ENCODE measurements around the gene LARP1B.
"Not testable (repeated sequence)": the region's sequence is repeated elsewhere in the genome, so short reads cannot be mapped to it uniquely, and the experiment has no call there.

LARP1B gene

DNA sequence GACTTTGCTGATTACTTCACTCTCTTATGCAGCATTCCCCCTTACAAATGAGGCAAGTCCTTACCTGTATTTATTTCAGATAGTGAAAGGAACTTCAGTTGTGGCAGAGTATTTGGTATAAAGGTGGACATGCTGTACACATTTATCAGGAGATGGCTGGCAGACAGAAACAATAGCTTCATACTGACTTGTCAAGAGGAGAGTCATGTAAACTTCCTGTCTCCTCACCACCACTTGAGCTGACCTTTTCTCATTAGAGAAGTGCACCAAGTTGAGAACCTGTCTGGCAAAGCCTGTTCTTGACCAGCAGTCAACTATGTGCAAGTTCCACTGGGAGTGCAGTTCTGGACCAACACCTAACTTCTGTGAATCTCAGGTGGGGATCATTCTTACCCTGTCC lies 80.8 kb downstream of the LARP1B start:
- no peak for DNase-seq

DNA sequence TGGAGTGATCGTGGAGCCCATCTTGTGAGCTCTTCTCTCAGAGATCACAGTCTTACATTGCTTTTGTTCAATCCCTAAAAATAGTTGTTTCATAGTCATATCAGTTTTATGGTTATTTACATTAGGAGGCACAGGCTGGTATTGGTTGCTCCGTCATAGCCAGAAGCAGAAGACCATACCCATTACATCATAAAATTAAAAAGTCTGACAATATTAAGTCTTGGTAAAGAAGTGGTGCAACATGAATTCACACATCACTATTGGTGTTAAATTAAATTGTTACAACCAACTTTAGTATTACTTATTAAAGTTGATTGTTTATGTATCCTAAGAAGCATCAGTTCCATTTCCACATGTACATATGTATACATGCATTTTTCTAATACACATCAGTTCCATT lies 84.6 kb downstream of the LARP1B start:
- no peak for DNase-seq

DNA sequence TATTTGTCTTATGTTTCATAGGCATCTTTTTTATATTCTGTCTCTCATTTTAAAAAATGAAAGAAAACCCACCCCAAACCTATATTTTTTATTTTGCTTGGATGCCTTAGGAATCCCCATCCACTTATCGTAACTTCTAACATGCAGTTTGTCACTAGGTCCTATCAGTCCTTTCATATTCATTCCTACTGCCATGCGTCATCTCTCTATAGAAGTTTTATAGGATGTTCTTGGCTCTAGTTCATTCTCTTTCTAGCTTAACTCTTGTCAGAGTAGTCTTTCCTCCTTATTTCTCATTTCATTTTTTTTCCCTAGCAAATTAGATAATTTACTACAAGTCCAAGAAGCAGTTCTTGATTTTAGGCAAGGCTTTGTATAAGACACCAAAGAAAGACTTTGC lies 92.7 kb downstream of the LARP1B start:
- DNase-seq, result no peak

DNA sequence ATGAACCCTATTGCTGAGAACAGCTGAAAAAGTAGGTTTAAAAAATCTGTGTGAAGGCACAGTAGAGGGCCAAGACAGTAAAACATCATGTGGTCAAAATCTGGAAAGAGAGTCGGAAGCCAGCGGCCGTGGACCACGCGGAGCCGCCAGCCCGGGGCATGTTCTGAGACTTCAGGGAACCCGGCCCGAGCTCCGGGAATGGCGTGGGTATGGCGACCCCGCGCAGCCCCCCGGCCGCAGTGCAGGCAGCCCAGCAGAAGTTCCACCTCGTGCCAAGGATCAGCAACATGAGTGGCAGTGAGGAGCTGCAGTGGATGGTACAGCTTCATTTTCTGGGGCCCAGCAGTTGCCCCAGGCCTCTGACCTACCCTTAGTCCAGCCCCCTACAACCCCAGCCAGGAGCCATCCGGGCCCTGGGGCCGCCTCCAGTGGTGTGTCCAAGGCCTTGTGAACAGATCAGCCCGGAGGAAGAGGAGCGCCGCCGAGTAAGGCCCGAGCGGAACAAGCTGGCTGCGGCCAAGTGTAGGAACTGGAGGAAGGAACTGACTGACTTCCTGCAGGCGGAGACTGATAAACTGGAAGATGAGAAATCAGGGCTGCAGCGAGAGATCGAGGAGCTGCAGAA lies 94.2 kb downstream of the LARP1B start:
- no peak for DNase-seq

DNA sequence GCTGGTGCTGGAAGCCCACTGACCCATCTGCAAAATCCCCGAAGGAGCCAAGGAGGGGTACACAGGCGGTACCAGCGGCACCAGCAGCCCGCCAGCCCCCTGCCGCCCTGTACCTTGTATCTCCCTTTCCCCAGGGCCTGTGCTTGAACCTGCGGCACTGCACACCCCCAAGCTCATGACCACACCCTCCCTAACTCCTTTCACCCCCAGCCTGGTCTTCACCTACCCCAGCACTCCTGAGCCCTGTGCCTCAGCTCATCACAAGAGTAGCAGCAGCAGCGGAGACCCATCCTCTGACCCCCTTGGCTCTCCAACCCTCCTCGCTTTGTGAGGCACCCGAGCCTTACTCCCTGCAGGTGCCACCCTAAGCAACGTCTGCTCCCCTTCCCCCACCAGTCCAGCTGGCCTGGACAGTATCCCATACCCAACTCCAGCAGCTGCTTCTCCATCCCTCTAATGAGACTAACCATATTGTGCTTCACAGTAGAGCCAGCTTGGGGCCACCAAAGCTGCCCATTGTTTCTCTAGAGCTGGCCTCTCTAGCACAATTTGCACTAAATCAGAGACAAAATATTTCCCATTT lies 94.9 kb downstream of the LARP1B start:
- no peak for DNase-seq

DNA sequence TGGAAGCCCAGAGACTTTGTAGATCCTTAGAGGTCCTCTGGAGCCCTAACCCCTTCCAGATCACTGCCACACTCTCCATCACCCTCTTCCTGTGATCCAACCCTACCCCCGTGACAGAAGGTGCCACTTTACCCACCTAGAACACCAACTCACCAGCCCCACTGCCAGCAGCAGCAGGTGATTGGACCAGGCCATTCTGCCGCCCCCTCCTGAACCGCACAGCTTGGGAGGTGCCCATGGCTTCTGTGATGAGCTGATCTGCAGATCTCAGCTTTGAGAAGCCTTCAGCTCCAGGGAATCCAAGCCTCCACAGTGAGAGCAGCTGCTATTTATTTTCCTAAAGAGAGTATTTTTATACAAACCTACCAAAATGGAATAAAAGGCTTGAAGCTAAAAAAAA lies 95.4 kb downstream of the LARP1B start:
- not testable (repeated sequence) for DNase-seq

DNA sequence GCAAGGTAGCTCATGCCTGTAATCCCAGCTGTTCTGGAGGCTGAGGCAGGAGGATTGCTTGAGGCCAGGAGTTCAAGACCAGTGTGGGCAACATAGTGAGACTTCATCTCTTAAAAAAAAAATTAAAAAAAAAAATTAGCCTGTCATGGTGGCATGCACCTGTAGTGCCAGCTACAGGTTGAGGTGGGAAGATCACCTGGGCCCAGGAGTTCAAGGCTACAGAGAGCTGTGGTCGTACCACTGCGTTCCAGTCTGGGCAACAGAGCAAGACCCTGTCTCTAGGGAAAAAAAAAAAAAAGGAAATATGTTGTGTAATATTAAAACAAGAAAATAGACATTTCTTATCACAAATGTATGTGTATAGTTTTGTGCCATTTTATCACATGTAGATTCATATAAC lies 97.8 kb downstream of the LARP1B start:
- no peak for DNase-seq

DNA sequence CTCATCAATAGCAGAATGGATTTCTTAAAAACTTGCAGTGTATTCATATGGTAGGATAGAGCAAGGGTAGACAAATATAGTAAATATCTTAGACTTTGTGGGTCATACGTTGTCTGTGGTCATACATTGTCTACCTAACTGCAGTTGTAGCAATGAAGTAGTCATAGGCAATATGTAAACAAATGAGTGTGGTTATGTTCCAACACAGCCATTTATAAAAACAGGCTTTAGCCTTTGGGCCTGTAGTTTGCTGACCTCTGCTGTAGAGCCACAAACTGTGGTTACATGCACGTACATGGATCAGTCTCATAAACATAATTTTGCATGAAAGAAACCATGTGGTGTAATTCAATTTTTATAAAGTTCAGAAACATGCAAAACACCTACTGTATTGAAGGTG lies 98.9 kb downstream of the LARP1B start:
- DNase-seq, result no peak

DNA sequence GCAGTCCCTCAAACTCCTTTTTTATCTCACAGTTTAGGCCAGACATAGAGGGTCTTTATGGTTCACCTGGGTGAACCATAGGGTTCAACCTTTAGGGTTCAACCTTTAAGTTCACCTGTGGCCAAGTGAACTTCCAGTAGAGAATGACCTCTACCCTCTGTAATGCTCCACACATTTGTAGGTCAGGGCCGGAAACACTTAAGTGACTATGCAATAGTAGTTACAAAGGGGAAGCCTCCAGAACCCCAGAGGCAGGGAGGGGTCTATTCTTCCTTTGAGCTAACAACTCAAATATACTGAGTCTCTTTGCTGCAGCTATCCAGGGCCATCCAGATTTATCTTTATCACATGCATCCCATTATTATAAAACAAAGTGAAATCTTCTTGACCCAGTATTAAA lies 100.0 kb downstream of the LARP1B start:
- DNase-seq, result no peak

DNA sequence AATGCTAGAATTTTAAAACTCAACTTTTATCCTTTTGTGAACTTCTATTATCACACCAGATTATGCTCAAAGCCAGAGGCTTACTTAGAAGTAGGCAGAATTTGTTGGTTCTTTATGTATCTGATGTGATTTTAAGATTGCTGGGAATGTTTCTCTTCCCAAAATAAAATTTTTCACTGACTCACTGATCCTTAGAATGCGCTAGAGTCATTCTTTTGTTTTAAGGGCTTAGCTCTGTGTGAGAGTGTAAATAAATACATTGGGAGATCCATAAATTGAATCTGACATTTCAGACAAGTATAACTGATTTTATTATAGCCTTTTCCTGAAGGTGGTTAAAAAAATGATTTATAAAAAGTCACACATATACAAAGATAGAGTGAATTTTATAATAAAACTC lies 101.3 kb downstream of the LARP1B start:
- DNase-seq, result no peak

DNA sequence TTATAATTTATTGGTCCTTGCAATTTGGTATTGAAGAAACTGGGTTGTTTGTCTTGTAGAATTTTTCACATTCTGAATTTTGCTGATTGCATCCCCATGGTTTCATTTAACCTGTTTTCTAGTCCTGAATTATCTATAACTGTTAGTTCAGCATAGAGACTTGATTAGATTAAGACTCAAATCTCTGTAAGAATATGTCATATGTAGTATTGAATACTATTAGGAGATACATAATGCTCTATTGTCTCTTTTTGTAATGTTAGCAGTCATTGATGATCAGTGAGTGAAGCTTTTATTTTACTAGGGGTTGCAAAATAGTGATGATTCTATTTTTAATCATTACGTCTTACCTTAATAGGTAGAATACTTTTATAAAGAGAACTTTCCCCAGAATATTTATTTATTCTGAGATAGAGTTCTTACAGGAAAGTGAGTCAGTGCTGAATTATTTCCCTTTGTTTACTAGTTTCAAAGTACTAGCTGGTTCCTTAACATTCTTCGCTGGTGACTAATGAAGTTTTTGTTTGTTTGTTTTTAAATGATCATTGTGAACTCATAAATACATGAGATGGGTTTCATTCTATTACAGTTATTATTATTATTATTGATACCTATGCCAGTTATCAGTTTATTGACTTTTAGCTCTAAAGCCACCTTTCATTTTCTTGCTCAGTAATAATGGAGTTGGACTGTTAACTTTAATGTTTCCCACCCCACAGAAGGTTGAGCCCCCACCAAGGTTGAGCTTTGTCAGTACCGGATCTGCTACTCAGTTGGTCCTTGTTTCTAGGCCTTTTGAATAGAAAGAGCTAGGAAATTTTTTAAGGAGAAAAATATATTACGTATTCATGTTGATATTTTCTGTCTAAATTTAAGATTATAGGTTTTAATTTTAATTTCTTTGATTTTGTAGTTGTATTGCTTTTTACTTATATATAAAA lies 102.3 kb downstream of the LARP1B start:
- no peak for DNase-seq

DNA sequence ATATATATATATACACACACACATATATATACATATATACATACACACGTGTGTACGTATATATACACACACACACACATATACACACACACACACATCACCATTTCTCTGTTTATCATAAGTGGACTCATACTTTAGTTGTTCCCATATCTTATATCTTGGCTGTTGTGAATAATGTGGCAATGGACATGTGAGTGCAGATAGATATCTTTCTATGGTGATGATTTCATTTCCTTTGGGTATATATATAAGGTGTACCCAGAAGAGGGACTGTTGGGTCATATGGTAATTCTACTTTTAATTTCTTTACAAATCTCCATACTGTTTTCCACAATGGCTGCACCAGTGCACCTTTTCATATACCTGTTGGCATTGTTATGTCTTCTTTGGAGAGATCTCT lies 105.9 kb downstream of the LARP1B start:
- no peak for DNase-seq

DNA sequence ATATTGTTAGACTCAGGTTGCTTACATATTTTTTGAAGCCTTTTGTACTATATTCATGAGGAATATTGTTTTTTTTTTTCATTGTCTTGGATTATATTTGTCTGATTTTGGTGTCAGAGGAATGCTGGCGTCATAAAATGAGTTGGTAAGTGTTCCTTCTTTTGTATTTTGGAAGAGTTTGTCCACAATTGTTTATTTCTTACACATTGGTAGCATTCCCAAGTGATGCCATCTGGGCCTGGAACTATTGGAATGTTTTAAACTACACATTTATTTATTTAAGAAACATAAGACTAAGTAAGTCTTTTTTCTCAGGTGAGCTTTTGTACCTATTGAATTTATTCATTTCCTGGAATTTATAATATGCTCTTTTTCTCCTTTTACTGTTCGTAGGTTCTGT lies 107.6 kb downstream of the LARP1B start:
- DNase-seq, result no peak

DNA sequence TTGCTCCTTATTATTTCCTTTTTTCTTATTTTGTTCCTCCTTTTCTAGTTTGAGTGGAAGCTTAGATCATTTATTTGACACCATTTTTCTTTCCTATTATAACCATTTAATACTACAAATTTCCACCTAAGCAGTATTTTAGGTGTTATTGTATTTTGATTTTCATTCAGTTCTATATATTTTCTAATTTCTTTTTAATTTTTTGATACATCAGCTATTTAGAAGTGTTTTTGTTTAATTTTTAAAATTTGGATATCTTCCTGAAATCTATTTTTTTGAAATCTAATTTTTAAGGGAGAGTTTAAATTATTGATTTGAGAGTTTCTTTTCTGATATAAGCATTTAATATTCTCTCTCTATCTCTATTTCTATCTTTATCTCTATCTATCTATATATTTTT lies 108.1 kb downstream of the LARP1B start:
- no peak for DNase-seq

DNA sequence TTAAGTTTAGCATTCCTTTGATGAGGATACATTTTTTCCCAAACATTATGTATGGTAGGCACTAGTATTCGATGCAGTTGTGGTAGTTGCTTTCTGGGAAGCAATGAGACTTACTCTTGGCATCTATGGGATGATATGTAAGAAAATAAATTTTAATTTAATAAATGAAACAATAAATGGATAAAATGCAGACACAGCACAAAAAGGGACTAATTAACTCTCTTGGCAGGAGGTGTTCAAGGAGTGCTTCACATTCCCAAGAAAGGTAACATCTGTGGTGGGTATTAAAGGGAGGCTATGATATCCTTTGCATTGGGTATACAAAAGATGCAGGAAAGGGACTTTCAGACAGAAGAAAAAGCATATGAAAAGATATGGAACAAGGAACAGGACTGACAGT lies 115.5 kb downstream of the LARP1B start:
- DNase-seq, result no peak

DNA sequence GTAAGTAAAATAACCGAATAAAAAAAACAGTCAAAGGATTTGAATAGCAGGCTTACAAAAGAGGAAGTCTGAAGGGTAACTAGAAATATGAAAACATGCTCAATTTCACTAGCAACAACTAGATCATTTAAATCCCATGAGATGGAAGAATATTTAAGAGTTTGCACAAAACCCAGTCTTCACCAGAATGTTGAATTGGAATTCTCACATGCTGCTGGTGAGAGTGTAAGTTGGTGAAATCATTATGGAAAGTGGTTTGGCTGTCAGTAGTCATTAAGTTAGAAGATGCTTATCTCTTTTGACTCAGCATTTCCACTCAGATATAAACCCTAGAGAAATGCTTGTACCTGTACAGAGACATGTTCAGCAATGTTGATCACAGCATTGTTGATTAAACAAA lies 116.4 kb downstream of the LARP1B start:
- no peak for DNase-seq

DNA sequence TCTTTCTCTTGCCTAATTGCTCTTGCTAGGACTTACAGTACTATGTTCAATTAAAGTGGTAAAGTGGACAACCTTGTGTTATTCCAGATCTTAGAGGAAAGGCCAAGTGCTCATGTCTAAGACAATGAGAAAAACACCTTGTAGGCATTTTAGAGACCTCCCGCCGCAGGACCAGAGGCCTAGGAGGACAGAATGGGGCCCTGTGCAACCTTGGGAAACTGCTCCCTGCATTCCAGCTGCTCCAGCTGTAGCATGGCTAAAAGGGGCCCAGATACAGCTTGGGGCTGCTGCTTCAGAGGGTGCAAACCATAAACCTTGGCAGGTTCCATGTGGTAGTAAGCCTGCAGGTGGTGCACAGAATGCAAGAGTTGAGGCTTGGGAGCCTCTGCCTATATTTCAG lies 125.5 kb downstream of the LARP1B start:
- DNase-seq, result no peak

DNA sequence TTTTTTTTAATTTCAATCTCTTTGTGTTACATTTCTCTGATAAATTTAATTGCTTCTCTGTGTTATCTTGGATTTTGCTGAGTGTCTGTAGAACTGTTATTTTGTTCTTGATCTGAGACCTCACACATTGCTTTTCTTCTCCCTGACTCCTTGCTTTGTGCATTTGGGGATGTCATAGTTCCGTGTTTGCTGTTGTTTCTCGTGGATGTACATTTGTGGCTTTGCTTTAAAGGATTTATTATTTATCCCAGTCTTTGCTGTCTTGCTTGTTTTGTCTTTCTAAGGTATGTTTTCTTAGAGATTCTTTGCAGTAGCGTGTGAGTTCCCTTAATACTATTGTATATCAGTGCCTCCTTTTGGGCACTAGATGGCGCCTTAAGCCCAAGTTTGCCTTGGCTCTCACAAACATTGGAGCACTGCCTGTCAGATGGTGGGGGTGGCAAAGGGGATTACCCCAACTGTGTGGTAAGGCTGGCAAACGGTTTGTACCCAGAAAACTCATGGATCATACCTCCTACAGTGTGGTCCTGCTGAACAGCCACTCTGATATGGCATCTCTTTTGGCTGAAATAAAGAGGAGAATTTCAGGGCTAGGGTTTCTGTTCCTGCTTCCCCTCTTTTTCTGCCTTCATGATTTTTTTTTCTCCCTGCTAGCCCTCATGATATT lies 130.1 kb downstream of the LARP1B start:
- peak; percentile 3 for DNase-seq

DNA sequence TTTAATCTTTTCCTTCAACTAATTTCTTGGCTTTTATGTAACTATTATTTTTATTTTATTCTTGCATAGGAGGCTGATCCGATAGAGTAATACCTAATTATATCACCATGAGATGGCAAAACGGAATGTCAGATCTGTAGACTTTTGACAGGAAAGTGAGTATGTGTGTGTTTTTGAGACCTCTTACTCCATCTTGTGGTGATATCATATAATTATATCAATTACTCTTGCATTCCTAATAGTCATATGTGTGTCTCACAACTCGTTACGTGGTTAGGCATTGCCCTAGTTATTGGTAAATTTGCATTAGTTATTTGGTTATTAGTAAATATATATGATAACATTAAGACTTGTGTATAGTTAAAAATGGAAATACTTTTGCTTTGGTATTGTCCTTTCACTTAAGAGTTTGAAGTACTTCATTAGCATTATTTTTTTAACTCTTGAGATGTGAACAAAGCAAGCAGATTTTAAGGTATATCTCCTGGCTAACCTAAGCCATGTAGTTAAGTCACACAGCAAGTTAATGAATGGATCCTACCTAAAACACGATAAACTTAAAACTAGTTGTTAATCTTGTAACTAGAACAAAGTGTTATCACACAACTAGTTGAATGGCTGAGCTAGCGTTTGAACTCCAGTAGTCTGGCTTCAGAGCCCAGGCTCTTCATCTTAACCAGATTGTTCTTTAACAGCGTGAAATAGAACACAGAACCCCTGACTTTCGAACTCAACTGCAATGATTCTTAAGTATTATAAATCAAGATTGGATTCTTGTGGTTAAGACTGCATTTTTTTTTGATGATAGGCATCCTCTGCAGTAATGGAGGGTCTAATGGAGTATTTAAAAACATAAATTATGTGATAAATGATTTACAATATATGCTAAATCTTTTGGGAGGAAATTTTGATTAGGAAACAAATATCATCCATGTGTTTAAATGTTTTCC lies 159.4 kb downstream of the LARP1B start:
- no peak for DNase-seq

DNA sequence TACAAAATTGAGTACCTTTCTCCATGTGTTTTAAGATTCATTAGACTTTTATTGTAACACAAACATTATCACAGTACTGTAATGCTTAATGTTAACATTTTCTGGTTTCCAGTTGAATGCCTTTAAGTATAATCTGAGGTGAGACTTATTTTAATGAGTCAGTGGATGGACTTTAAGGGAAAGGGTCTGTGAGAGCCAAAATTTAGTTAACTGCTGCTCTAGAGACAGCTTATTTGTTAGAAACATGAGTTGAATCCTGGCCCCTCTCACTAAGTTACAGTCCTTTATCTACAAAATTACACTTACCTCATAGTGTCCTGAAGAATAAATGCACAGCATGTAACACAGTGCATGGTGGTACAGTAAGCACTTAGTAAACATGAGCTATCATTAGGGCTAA lies 160.5 kb downstream of the LARP1B start:
- DNase-seq, result no peak

DNA sequence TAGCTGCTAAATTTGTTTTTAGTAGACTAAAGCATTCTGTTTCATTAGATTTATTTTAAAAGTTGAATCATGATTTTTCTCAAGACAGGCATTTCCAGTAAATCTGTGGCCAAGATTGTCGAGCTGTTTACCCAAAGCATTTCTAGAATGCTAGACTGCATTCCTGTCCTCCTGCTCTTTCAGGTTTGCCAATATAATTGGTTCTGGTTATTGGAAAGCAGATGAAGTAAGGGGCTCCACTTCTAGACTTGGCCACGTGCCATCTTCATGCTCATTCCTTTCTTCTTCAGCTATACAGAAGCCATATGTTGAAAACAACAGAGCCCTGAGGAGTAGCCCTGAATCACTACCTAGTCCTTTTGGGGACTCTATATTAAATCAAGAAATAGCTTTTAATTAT lies 164.0 kb downstream of the LARP1B start:
- DNase-seq, result no peak

DNA sequence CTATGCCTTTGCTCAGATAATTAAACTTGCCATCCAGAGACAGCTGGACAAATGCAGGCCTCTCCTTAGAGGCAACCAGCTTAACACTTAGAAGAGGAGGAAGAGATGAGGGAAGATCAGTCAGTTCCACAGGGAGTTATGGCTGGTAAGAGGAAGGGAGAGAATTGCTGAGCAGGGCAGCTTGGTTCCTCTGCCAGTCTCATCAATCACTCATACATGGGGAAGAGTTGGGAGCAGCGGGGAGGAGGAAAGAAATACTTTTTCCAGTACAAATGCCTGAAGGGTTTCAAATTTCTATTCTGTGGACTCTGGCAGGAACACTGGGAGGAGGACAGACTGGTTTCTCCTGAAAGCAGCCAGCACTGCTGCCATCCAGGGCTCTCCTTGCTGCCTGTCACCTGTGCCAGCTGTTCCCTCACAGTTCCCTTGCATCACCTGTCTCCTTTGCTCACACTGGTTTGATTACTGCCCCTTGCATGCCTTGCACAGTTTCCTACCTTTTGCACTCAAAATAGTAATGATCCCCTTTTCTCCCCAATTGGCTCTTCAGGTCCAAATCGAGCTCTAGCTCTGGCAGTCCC lies 167.0 kb downstream of the LARP1B start:
- DNase-seq, result no peak
